Tibial nerve (tissue), 4 donors: ENCODE results near the gene KANSL3. TPM values are rescaled to one million over a fixed set of nuclear protein-coding genes. Genes with fewer than 3 reads are reported as not detected.
"Not testable (repeated sequence)": the region's sequence is repeated elsewhere in the genome, so short reads cannot be mapped to it uniquely, and the experiment has no call there.

Experiments
- DNase-seq, 2 donors: peaks; one replicate each; pipeline ENCODE4 v3.0.0-alpha.2; 2019; ENCODE audit warnings: low spot score in 2 of 2
- H3K27ac ChIP-seq, 4 donors: fragments of 200-600 bp; sonication (generic) in 3 of 4; one replicate each; pipeline ENCODE4 v1.5.1; 2017 to 2019; ENCODE audit warnings: mild to moderate bottlenecking in 1 of 4
- H3K27me3 ChIP-seq, 2 donors: fragments of 200-600 bp; sonication (generic) in 1 of 2; one replicate each; pipeline versions ENCODE4 v1.5.1 to v1.6.0; 2017 to 2019
- H3K36me3 ChIP-seq, 3 donors: fragments of 200-600 bp; sonication (generic); one replicate each; pipeline ENCODE4 v1.5.1; 2018 to 2019
- H3K4me1 ChIP-seq, 4 donors: fragments of 200-600 bp; sonication (generic) in 3 of 4; one replicate each; pipeline ENCODE4 v1.5.1; 2017 to 2019
- H3K4me3 ChIP-seq, 4 donors: fragments of 200-600 bp; sonication (generic) in 3 of 4; one replicate each; pipeline ENCODE4 v1.5.1; 2017 to 2019; ENCODE audit warnings: mild to moderate bottlenecking in 1 of 4, moderate library complexity in 1 of 4
- H3K9me3 ChIP-seq, 4 donors: fragments of 200-600 bp; sonication (generic) in 3 of 4; one replicate each; pipeline ENCODE4 v1.5.1; 2017 to 2019
- CTCF ChIP-seq, 5 experiments: fragments of 200-600 bp in 3 of 5; fragments of 450-650 bp in 2 of 5; sonication (generic) in 3 of 5; IDR thresholded peaks; one replicate each; pipeline ENCODE4 v1.5.1; 2016 to 2019; ENCODE audit warnings: antibody characterized with exemption in 5 of 5, mild to moderate bottlenecking in 3 of 5, moderate library complexity in 2 of 5
- EP300 ChIP-seq, 2 donors: sonication (generic); formaldehyde crosslinking; IDR thresholded peaks; one replicate each; pipeline ENCODE4 v1.6.1; 2017; ENCODE audit warnings: antibody characterized with exemption in 2 of 2, mild to moderate bottlenecking in 1 of 2
- POLR2A ChIP-seq, 2 donors: fragments of 450-650 bp; IDR thresholded peaks; one replicate each; pipeline ENCODE4 v1.6.1; 2017; ENCODE audit warnings: antibody characterized with exemption in 2 of 2, mild to moderate bottlenecking in 2 of 2, moderate library complexity in 2 of 2
- WGBS, 2 donors: methylation state at CpG; one replicate each; pipeline ENCODE4 v1.1.5; 2018; 5-methylcytosine and 5-hydroxymethylcytosine counted together
- total RNA-seq, 4 donors: library from RNA; depleted of rRNA; stranded (reverse); fragments of >200 nt; gene quantifications; one replicate each; pipeline ENCODE4 v1.1.0, GENCODE V29; 2016

The KANSL3 gene
- total RNA-seq, 4 donors from 2014 or later: 55.7 to 87.0 (median 59.2) TPM

GRCh38 chr2:96669539-96670215, 31.6 kb upstream of the KANSL3 start:
- Histone ChIP-seq H3K4me3 (no peak overlapping the region), H3K27ac (no peak overlapping the region), H3K4me1 (no peaks in the 10 kb centered on the region), H3K9me3 (peaks cover 0 to under 1% (median 0%) of the 10 kb centered on the region in 4 donors), H3K36me3 (no peaks in the 10 kb centered on the region), H3K27me3 (no peaks in the 10 kb centered on the region)
- no peak for TF ChIP-seq CTCF (IDR thresholded peaks at IDR 0.05)
- no peak for TF ChIP-seq EP300 (IDR thresholded peaks at IDR 0.05)
- TF ChIP-seq POLR2A (IDR thresholded peaks at IDR 0.05): no peak
- no peak for DNase-seq
- 84 to 88% methylated on average over 14 to 15 of the region's 15 CpGs for WGBS, 2 donors

DNA sequence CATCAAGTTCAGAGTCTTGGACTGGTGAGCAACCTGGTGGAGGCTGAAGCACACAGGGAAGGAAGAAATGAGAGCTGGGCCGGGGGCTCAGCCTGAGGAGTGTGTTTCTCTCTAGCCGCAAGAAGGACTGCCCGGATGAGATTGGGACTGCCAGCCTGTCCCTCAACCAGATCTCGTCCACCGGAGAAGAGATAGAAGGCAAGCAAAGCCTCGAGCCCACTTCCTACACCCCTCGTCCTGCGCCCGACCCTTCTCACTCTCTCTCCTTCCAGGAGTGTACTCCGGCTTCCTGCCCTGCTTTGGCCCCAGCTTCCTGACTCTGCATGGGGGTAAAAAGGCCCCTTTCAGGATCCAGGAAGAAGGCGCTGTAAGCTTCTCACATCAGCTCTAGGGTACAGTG, 30.7 kb upstream of the KANSL3 start:
- 55 to 59% methylated on average over 11 of the region's 11 CpGs for WGBS, 2 donors
- Histone ChIP-seq H3K27me3 (no peaks in the 10 kb centered on the region), H3K4me1 (no peaks in the 10 kb centered on the region), H3K36me3 (no peaks in the 10 kb centered on the region), H3K27ac (no peak overlapping the region), H3K4me3 (no peak overlapping the region), H3K9me3 (peaks cover 0 to 8% (median 0%) of the 10 kb centered on the region in 4 donors)
- no peak for DNase-seq
- TF ChIP-seq EP300 (IDR thresholded peaks at IDR 0.05): no peak
- TF ChIP-seq POLR2A (IDR thresholded peaks at IDR 0.05): no peak
- no peak for TF ChIP-seq CTCF (IDR thresholded peaks at IDR 0.05)

DNA sequence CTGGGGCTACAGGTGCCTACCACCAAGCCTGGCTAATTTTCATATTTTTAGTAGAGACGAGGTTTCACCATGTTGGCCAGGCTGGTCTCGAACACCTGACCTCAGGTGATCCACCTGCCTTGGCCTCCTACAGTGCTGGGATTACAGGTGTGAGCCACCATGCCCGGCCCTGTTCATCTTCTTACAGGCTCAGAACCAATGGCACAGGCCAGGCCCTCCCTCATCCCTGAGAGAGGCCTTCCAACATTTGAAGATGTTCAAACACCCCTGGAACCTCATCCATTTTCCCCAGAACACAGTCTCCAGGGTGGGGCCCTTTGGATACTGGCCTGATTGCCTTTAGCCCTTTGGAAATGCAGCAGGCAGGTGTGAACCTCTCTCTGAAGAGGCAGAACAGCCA, 27.6 kb upstream of the KANSL3 start:
- not testable (repeated sequence) for H3K4me3 ChIP-seq, H3K36me3 ChIP-seq, H3K27ac ChIP-seq, DNase-seq, H3K9me3 ChIP-seq, H3K27me3 ChIP-seq, H3K4me1 ChIP-seq
- 88 to 97% methylated on average over 3 of the region's 3 CpGs for WGBS, 2 donors

DNA sequence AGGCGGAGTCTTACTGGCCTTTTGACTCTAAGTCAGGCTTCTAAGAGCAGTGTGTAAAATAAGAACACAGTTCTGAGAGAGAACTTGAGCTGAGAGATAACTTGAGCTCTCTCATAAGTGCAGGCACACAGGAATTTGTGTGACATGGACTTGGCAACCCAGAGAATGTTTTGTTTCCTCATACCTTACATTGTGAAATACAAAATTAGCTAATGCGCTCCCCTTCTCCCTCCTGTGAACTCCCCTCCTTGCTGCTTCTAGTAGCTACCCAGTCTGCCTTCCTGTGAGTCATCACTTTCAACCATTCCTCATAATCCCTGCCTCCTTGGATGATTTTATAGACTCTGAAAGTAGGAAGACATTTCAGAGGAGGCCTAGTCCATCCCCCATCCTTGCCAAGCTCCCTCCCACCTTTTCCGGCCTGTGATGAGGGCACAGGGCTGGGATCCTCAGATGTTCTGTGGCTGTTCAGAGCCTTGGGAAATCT, 27.0 kb upstream of the KANSL3 start:
- Histone ChIP-seq H3K36me3 (no peaks in the 10 kb centered on the region), H3K27ac (no peak overlapping the region), H3K27me3 (no peaks in the 10 kb centered on the region), H3K4me3 (no peak overlapping the region), H3K9me3 (peaks cover 0 to 8% (median 0%) of the 10 kb centered on the region in 4 donors), H3K4me1 (no peaks in the 10 kb centered on the region)
- 79 to 86% methylated on average over 3 of the region's 3 CpGs for WGBS, 2 donors
- TF ChIP-seq CTCF (IDR thresholded peaks at IDR 0.05): no peak
- TF ChIP-seq EP300 (IDR thresholded peaks at IDR 0.05): peak in 1 of 2 donors; percentile 67
- TF ChIP-seq POLR2A (IDR thresholded peaks at IDR 0.05): no peak
- DNase-seq: peak in 1 of 2 donors; percentile 29

DNA sequence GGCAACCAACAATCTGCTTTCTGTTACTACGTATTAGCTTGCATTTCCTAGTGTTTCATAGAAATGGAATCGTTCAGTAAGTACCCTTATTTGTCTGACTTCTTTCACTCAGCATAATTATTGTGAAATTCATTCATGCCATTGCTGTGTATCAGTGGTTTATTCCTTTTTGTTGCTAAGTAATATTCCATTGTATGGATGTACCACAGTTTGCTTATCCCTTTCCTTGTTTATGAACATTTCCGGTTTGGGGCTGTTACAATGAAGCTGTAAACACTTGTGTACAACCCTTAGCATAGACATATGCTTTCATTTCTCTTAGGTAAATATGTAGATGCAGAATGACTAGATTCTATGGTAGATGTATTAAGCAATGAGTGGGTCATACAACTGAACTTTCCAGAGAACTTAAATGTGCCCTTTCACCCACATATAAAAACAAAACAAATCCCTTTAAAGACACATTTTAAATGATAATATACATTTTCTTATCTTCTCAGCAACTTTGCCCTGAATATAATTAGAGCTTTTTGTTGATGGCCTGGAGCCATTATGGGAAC, 26.3 kb upstream of the KANSL3 start:
- H3K27me3 ChIP-seq: no peaks in the 10 kb centered on the region
- no peak overlapping the region for H3K4me3 ChIP-seq
- DNase-seq: no peak
- H3K9me3 ChIP-seq: peaks cover 0 to 8% (median 0%) of the 10 kb centered on the region in 4 donors
- no peaks in the 10 kb centered on the region for H3K4me1 ChIP-seq
- H3K36me3 ChIP-seq: no peaks in the 10 kb centered on the region
- H3K27ac ChIP-seq: no peak overlapping the region
- WGBS, 2 donors: 87 to 89% methylated on average over 3 of the region's 3 CpGs
- no peak for TF ChIP-seq EP300 (IDR thresholded peaks at IDR 0.05)
- TF ChIP-seq CTCF (IDR thresholded peaks at IDR 0.05): no peak
- TF ChIP-seq POLR2A (IDR thresholded peaks at IDR 0.05): no peak
